IMR-90 (cell line): ENCODE measurements around the gene OR2A42. TPM values are rescaled to one million over a fixed set of nuclear protein-coding genes. Genes with fewer than 3 reads are reported as not detected.
"Not testable (repeated sequence)": the region's sequence is repeated elsewhere in the genome, so short reads cannot be mapped to it uniquely, and the experiment has no call there.

Experiments
- ATAC-seq: fragments of 200-7000 bp; cut with Tn5 transposase; 2 replicates; pipeline ENCODE4 v1.9.1; 2020; ENCODE audit warnings: low read depth, mild to moderate bottlenecking, moderate library complexity
- BruUV-seq: library from RNA; stranded (reverse); fragments of 400-500 nt; replicated peaks from 2 replicates; lab custom pipeline; 2021; lab: Mats Ljungman, UMichigan
- CTCF ChIA-PET: fragments of 300-600 bp; formaldehyde crosslinking; extraction: SDS; loops from one replicate; lab custom pipeline; 2021; ENCODE audit warnings: antibody characterized with exemption; lab: Yijun Ruan, JAX
- POLR2A ChIA-PET: fragments of 300-600 bp; sonication (Branson Sonifier 250); formaldehyde crosslinking; loops from one replicate; lab custom pipeline; 2022; ENCODE audit warnings: antibody characterized with exemption; ENCODE audit not compliant: unreplicated experiment; lab: Charles Lee
- DNase-seq: peaks from one replicate; pipeline ENCODE4 v3.0.0; 2013
- H2AFZ ChIP-seq: replicated peaks from 2 replicates; pipeline ENCODE3; 2013; ENCODE audit warnings: low read length, mild to moderate bottlenecking; ENCODE audit not compliant: poor library complexity
- H2AK5ac ChIP-seq: 2 replicates; pipeline ENCODE4 v1.6.1; 2013; ENCODE audit warnings: low read depth, low read length, inconsistent platforms
- H2AK9ac ChIP-seq: replicated peaks from 2 replicates; pipeline ENCODE3; 2013; ENCODE audit warnings: mild to moderate bottlenecking, low read depth, low read length, moderate library complexity; ENCODE audit not compliant: poor library complexity
- H2BK120ac ChIP-seq: 2 replicates; pipeline ENCODE4 v1.6.1; 2013; ENCODE audit warnings: low read depth, low read length, inconsistent platforms
- H2BK15ac ChIP-seq: 3 replicates; pipeline ENCODE4 v1.6.1; 2013; ENCODE audit warnings: low read depth, low read length, inconsistent platforms
- H2BK20ac ChIP-seq: 2 replicates; pipeline ENCODE4 v1.6.1; 2013; ENCODE audit warnings: low read depth, mild to moderate bottlenecking, inconsistent platforms, low read length, moderate library complexity
- H2BK5ac ChIP-seq: 2 replicates; pipeline ENCODE4 v1.6.1; 2013; ENCODE audit warnings: mild to moderate bottlenecking, low read depth, low read length, inconsistent platforms; ENCODE audit not compliant: poor library complexity, severe bottlenecking
- H3K14ac ChIP-seq: replicated peaks from 2 replicates; pipeline ENCODE4 v1.6.1; 2013; ENCODE audit warnings: low read depth, low read length, inconsistent platforms
- H3K18ac ChIP-seq: 2 replicates; pipeline ENCODE4 v1.6.1; 2013; ENCODE audit warnings: low read depth, low read length, control low read depth
- H3K23ac ChIP-seq: 2 replicates; pipeline ENCODE4 v1.6.1; 2013; ENCODE audit warnings: low read depth, low read length, inconsistent platforms
- H3K27ac ChIP-seq: 2 replicates; pipeline ENCODE4 v1.5.1; 2013; ENCODE audit warnings: mild to moderate bottlenecking, control low read depth, low read length; ENCODE audit not compliant: insufficient read depth
- H3K27me3 ChIP-seq: 2 replicates; pipeline ENCODE4 v1.6.1; 2013; ENCODE audit warnings: low read length; ENCODE audit not compliant: control insufficient read depth, insufficient read depth
- H3K36me3 ChIP-seq: 2 replicates; pipeline ENCODE4 v1.6.1; 2013; ENCODE audit warnings: low read length, mixed read lengths; ENCODE audit not compliant: control insufficient read depth, insufficient read depth
- H3K4ac ChIP-seq: 2 replicates; pipeline ENCODE4 v1.6.1; 2013; ENCODE audit warnings: low read depth, low read length, inconsistent platforms
- H3K4me1 ChIP-seq: 2 replicates; pipeline ENCODE4 v1.6.1; 2013; ENCODE audit warnings: low read length, mixed read lengths; ENCODE audit not compliant: control insufficient read depth, insufficient read depth
- H3K4me2 ChIP-seq: 2 replicates; pipeline ENCODE4 v1.6.1; 2013; ENCODE audit warnings: low read depth, mild to moderate bottlenecking, control low read depth, low read length, moderate library complexity
- H3K4me3 ChIP-seq: 2 replicates; pipeline ENCODE4 v1.5.1; 2013; ENCODE audit warnings: low read depth, mild to moderate bottlenecking, control low read depth, low read length, moderate library complexity; ENCODE audit not compliant: insufficient read depth
- H3K56ac ChIP-seq: 2 replicates; pipeline ENCODE4 v1.6.1; 2013; ENCODE audit warnings: low read length, inconsistent platforms; ENCODE audit not compliant: insufficient read depth; ENCODE audit errors: extremely low read depth
- H3K79me1 ChIP-seq, 2 experiments: 2 replicates each; pipeline ENCODE4 v1.6.1; 2013; ENCODE audit warnings: low read length in 2 of 2, inconsistent platforms in 1 of 2, low read depth in 1 of 2
- H3K9ac ChIP-seq: 2 replicates; pipeline ENCODE4 v1.6.1; 2013; ENCODE audit warnings: low read depth, low read length, control low read depth
- H3K9me1 ChIP-seq: 2 replicates; pipeline ENCODE4 v1.6.1; 2013; ENCODE audit warnings: low read length, inconsistent platforms; ENCODE audit not compliant: insufficient read depth
- H3K9me3 ChIP-seq: 2 replicates; pipeline ENCODE4 v1.6.1; 2013; ENCODE audit warnings: low read length; ENCODE audit not compliant: control insufficient read depth, insufficient read depth
- H4K20me1 ChIP-seq: 2 replicates; pipeline ENCODE4 v1.6.1; 2013; ENCODE audit warnings: low read length, inconsistent platforms; ENCODE audit not compliant: insufficient read depth
- H4K5ac ChIP-seq: 2 replicates; pipeline ENCODE4 v1.6.1; 2013; ENCODE audit warnings: mild to moderate bottlenecking, low read depth, low read length, control low read depth
- H4K8ac ChIP-seq, 2 experiments: 2 replicates each; pipeline ENCODE4 v1.6.1; 2013; ENCODE audit warnings: low read depth in 2 of 2, low read length in 2 of 2, control low read depth in 1 of 2, inconsistent platforms in 1 of 2
- H4K91ac ChIP-seq: 2 replicates; pipeline ENCODE4 v1.6.1; 2013; ENCODE audit warnings: low read depth, low read length, inconsistent platforms; ENCODE audit not compliant: insufficient read depth
- WGBS, 2 experiments: methylation state at CpG; one replicate each; pipeline versions ENCODE4 v1.1.5 to v1.1.7; 2013; ENCODE audit warnings: missing lambda C conversion rate in 2 of 2; ENCODE audit not compliant: insufficient read length in 1 of 2; ENCODE audit errors: extremely low coverage in 2 of 2; 5-methylcytosine and 5-hydroxymethylcytosine counted together
- dilution Hi-C: fragments of 300-500 bp; cut with HindIII; formaldehyde crosslinking; loops from one replicate; pipeline ENCODE4 v1.14.3; 2018; ENCODE audit warnings: low sequenced_read_pairs; ENCODE audit not compliant: unreplicated experiment
- in situ Hi-C: fragments of 300-500 bp; cut with MboI; formaldehyde crosslinking; loops from 3 replicates; pipeline ENCODE4 v1.14.3; 2019; ENCODE audit warnings: low sequenced_read_pairs, inconsistent platforms, mixed read lengths
- intact Hi-C: fragments of 100-400 bp; cut with micrococcal nuclease; formaldehyde crosslinking; loops from 2 replicates; pipeline ENCODE4 v1.10.0; 2022
- polyA plus RNA-seq, 3 experiments: library from polyadenylated mRNA; depleted of rRNA; stranded (reverse); fragments of >200 nt; gene quantifications; 2 replicates each; pipeline ENCODE4 v1.2.3, GENCODE V29; 2012; ENCODE audit warnings: low replicate concordance in 1 of 3
- total RNA-seq: library from RNA; depleted of rRNA; stranded (reverse); fragments of >200 nt; gene quantifications from 2 replicates; pipeline ENCODE4 v1.2.3, GENCODE V29; 2012

Gene OR2A42
- total and polyA plus RNA-seq, 2 of the 4 experiments (the other 2 are of a cell fraction) = not detected

DNA sequence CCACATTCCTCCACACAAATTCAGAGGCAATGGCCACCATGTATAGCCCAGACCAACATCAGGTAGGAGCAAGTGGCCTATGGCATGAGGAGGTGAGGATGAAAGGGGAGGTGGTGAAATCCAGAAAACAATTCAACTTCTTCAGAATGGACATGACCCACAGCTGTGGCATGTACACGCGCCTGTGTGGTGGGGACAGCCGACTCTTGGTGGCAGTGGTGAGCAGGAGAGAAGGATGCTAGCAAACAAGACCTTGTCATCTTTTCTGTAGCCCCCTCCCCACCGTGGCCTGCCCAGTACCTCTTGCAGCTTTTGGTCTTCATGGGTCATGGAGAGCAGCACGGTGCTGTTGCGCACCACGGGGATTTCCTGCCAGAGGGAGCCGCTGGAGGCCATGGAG, 42.6 kb upstream of the OR2A42 start:
- no CpG with 5 or more reads among the region's 8 CpGs for WGBS, 2 experiments
- H2AFZ ChIP-seq, POLR2A ChIA-PET, H3K56ac ChIP-seq, H2AK5ac ChIP-seq, H3K14ac ChIP-seq, H4K91ac ChIP-seq, CTCF ChIA-PET, H3K18ac ChIP-seq, H2AK9ac ChIP-seq, H3K27me3 ChIP-seq, intact Hi-C loops, H3K36me3 ChIP-seq, H2BK120ac ChIP-seq, H3K23ac ChIP-seq, H4K8ac ChIP-seq, H3K4me2 ChIP-seq, H2BK20ac ChIP-seq, H2BK5ac ChIP-seq, H4K20me1 ChIP-seq, H3K79me1 ChIP-seq, H3K9ac ChIP-seq, in situ Hi-C loops, H3K9me1 ChIP-seq, dilution Hi-C loops, H3K9me3 ChIP-seq, BruUV-seq, H3K4ac ChIP-seq, H3K27ac ChIP-seq, H3K4me1 ChIP-seq, DNase-seq, H4K5ac ChIP-seq, ATAC-seq, H3K4me3 ChIP-seq, H2BK15ac ChIP-seq: not testable (repeated sequence)

DNA sequence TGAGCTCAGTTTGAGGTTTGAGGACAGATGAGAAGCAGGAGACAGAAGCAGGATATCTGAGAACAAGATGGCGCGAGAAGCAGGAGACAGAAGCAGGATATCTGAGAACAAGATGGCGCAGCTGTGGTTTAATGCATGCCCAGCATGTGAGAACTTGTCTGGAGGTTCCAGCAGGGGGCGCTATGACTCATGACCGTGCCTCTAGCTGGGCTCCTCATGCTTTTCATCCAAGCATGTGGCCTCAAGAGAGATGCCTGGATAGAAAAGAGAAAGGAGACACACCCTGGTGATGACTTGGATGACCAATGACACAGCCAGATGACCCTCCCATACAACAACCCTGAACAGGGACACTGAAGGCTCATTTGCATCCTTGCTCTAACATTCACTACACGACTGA, 40.6 kb upstream of the OR2A42 start:
- CTCF ChIA-PET, H4K8ac ChIP-seq: not testable (repeated sequence)

More for the DNA sequence above, 40.6 kb upstream of the OR2A42 start:
- intact Hi-C loops, DNase-seq, H3K36me3 ChIP-seq, H2AFZ ChIP-seq, POLR2A ChIA-PET, H2BK15ac ChIP-seq, H3K9ac ChIP-seq, H3K9me3 ChIP-seq, H2BK20ac ChIP-seq, H3K18ac ChIP-seq, H2BK5ac ChIP-seq, H3K9me1 ChIP-seq, H3K27ac ChIP-seq, H3K27me3 ChIP-seq, dilution Hi-C loops, H2AK5ac ChIP-seq, in situ Hi-C loops, H3K79me1 ChIP-seq, BruUV-seq, H4K20me1 ChIP-seq, ATAC-seq, H3K56ac ChIP-seq, H3K14ac ChIP-seq, H4K91ac ChIP-seq, H3K23ac ChIP-seq, H2BK120ac ChIP-seq, H3K4ac ChIP-seq, H3K4me1 ChIP-seq, H2AK9ac ChIP-seq, H3K4me3 ChIP-seq, H3K4me2 ChIP-seq, H4K5ac ChIP-seq: not testable (repeated sequence)
- no CpG with 5 or more reads among the region's 6 CpGs for WGBS, 2 experiments
